ENCODE results near the gene C4orf50.

- TF ChIP-seq EP300 (IDR thresholded peaks at IDR 0.05) (no peak), CTCF (IDR thresholded peaks at IDR 0.05) (no peak), POLR2A (IDR thresholded peaks at IDR 0.05) (no peak), POLR2AphosphoS5 (IDR thresholded peaks at IDR 0.05) (no peak)
These were observed 27.6 kb downstream of the C4orf50 start for GRCh38 chr4:5990446-5991160.

Data from sigmoid colon (tissue), 4 donors.